GM18951 (cell line): ENCODE data around the gene GLT8D1.
"Not testable (repeated sequence)": the region's sequence is repeated elsewhere in the genome, so short reads cannot be mapped to it uniquely, and the experiment has no call there.

Experiments
- POLR2A ChIP-seq: IDR thresholded peaks from 4 replicates; pipeline ENCODE4 v1.6.1; 2011; ENCODE audit warnings: mild to moderate bottlenecking; ENCODE audit not compliant: insufficient read length, insufficient read depth; ENCODE audit errors: extremely low read depth
- in situ Hi-C: fragments of 300-500 bp; cut with MboI; formaldehyde crosslinking; loops from one replicate; pipeline ENCODE4 v1.12.0; 2022; ENCODE audit warnings: low sequenced_read_pairs, mixed read lengths, inconsistent platforms; ENCODE audit not compliant: unreplicated experiment

Gene GLT8D1

GRCh38 chr3:52683611-52684010 is 22.0 kb downstream of the GLT8D1 start:
- TF ChIP-seq POLR2A: no peak
- in situ Hi-C loops: no loop called here

- in situ Hi-C loops: no loop called here
- no peak for TF ChIP-seq POLR2A
Observed at GRCh38 chr3:52682016-52682415, 23.6 kb downstream of the GLT8D1 start.

GRCh38 chr3:52681596-52681995 is 24.0 kb downstream of the GLT8D1 start:
- in situ Hi-C loops: no loop called here
- no peak for TF ChIP-seq POLR2A

- no peak for TF ChIP-seq POLR2A
- in situ Hi-C loops: no loop called here
Observed at GRCh38 chr3:52679811-52680210, 25.8 kb downstream of the GLT8D1 start.

GRCh38 chr3:52679199-52679538 is 26.4 kb downstream of the GLT8D1 start:
- TF ChIP-seq POLR2A: no peak
- in situ Hi-C loops: no loop called here

GRCh38 chr3:52678265-52679198 is 27.1 kb downstream of the GLT8D1 start:
- in situ Hi-C loops: no loop called here
- TF ChIP-seq POLR2A: no peak

GRCh38 chr3:52676201-52676600 is 29.4 kb downstream of the GLT8D1 start:
- in situ Hi-C loops: not testable (repeated sequence)

- in situ Hi-C loops: no loop called here
Observed at GRCh38 chr3:52671676-52672075, 33.9 kb downstream of the GLT8D1 start.

GRCh38 chr3:52670621-52671521 is 34.7 kb downstream of the GLT8D1 start:
- in situ Hi-C loops: no loop called here
- no peak for TF ChIP-seq POLR2A

More at GRCh38 chr3:52671676-52672075, 33.9 kb downstream of the GLT8D1 start:
- TF ChIP-seq POLR2A: no peak

GRCh38 chr3:52663098-52663497 is 42.5 kb downstream of the GLT8D1 start:
- no peak for TF ChIP-seq POLR2A
- in situ Hi-C loops: no loop called here

GRCh38 chr3:52660046-52660445 is 45.5 kb downstream of the GLT8D1 start:
- no peak for TF ChIP-seq POLR2A
- in situ Hi-C loops: no loop called here

GRCh38 chr3:52655895-52656294 is 49.7 kb downstream of the GLT8D1 start:
- in situ Hi-C loops: no loop called here

GRCh38 chr3:52651592-52651991 is 54.0 kb downstream of the GLT8D1 start:
- TF ChIP-seq POLR2A: no peak
- in situ Hi-C loops: no loop called here

More at GRCh38 chr3:52655895-52656294, 49.7 kb downstream of the GLT8D1 start:
- TF ChIP-seq POLR2A: no peak
